ENCODE results near the gene PCDH8. TPM values are rescaled to one million over a fixed set of nuclear protein-coding genes. Genes with fewer than 3 reads are reported as not detected.

PCDH8 gene
- not detected in 2 replicates for total RNA-seq (2014; rRNA removed; shearing (Covaris generic))

- DNase-seq (ENCODE audit: low spot score), result no peak
Observed at GRCh38 chr13:52848455-52849195, at the start of gene PCDH8. PCDH8 (minus strand) TSS chr13:52848640; CDS start chr13:52848436, 204 bp downstream.

GRCh38 chr13:52896827-52897659 lies 48.6 kb upstream of the PCDH8 start:
- DNase-seq (ENCODE audit: low spot score), result peak; percentile 7

GRCh38 chr13:52894413-52894812 lies 46.0 kb upstream of the PCDH8 start:
- DNase-seq (ENCODE audit: low spot score), result no peak

GRCh38 chr13:52892925-52893324 lies 44.5 kb upstream of the PCDH8 start:
- DNase-seq (ENCODE audit: low spot score), result no peak

- no peak for DNase-seq (ENCODE audit: low spot score)
Observed at GRCh38 chr13:52891706-52892105, 43.3 kb upstream of the PCDH8 start.

GRCh38 chr13:52887165-52887564 lies 38.7 kb upstream of the PCDH8 start:
- no peak for DNase-seq (ENCODE audit: low spot score)

- no peak for DNase-seq (ENCODE audit: low spot score)
Observed at GRCh38 chr13:52885141-52885540, 36.7 kb upstream of the PCDH8 start.

- DNase-seq (ENCODE audit: low spot score), result no peak
Observed at GRCh38 chr13:52884429-52885010, 36.1 kb upstream of the PCDH8 start.

- DNase-seq (ENCODE audit: low spot score), result no peak
Observed at GRCh38 chr13:52882785-52883184, 34.3 kb upstream of the PCDH8 start.

GRCh38 chr13:52879950-52880741 lies 31.7 kb upstream of the PCDH8 start:
- DNase-seq (ENCODE audit: low spot score), result no peak

GRCh38 chr13:52878831-52879230 lies 30.4 kb upstream of the PCDH8 start:
- DNase-seq (ENCODE audit: low spot score), result no peak

- DNase-seq (ENCODE audit: low spot score), result no peak
Observed at GRCh38 chr13:52870143-52870542, 21.7 kb upstream of the PCDH8 start.

- DNase-seq (ENCODE audit: low spot score), result no peak
Observed at GRCh38 chr13:52869621-52870020, 21.2 kb upstream of the PCDH8 start.

GRCh38 chr13:52869050-52869449 lies 20.6 kb upstream of the PCDH8 start:
- DNase-seq (ENCODE audit: low spot score), result no peak

GRCh38 chr13:52868190-52868589 lies 19.8 kb upstream of the PCDH8 start:
- DNase-seq (ENCODE audit: low spot score), result no peak

GRCh38 chr13:52864941-52865340 lies 16.5 kb upstream of the PCDH8 start:
- DNase-seq (ENCODE audit: low spot score), result no peak

GRCh38 chr13:52862358-52863206 lies 14.1 kb upstream of the PCDH8 start:
- peak; percentile 74 for DNase-seq (ENCODE audit: low spot score)

GRCh38 chr13:52852444-52852843 lies 4.0 kb upstream of the PCDH8 start:
- no peak for DNase-seq (ENCODE audit: low spot score)

GRCh38 chr13:52851137-52851962 lies 2.9 kb upstream of the PCDH8 start:
- DNase-seq (ENCODE audit: low spot score), result peak; percentile 56

Measured in HT-29 (cell line).